B cell (primary cell): ENCODE measurements around the gene LRCH3.

Experiments used
- EZH2 ChIP-seq: IDR thresholded peaks from 2 replicates; pipeline ENCODE4 v1.6.1; 2012; ENCODE audit warnings: borderline replicate concordance, low read depth, mild to moderate bottlenecking, moderate library complexity, low read length; ENCODE audit not compliant: insufficient read depth, poor library complexity, severe bottlenecking
- TF ChIP-seq, protein P1 (sequence below): fragments of 200-600 bp; IDR thresholded peaks from one replicate; pipeline ENCODE4 v1.8.0; 2022; ENCODE audit warnings: antibody characterized with exemption, mild to moderate bottlenecking

DNA sequence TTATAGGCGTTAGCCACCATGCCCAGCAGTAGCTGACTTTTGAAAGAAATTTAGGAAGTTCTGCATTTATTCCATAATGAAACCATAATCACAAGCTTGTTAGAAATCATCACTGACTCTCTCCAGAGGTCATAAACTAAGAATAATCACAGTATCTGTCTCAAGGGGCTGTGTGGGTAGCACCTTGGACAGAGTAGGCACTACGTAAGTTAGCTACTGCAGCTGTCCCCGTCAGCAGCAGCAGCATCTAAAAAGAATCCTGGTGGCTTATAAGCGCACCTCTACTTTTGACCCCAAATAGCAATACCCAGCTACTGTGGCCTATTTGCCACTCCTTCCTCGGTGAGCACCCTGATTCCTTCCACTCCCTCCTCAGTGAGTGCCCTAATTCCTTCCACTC lies 101.1 kb downstream of the LRCH3 start:
- TF ChIP-seq, protein P1, sequence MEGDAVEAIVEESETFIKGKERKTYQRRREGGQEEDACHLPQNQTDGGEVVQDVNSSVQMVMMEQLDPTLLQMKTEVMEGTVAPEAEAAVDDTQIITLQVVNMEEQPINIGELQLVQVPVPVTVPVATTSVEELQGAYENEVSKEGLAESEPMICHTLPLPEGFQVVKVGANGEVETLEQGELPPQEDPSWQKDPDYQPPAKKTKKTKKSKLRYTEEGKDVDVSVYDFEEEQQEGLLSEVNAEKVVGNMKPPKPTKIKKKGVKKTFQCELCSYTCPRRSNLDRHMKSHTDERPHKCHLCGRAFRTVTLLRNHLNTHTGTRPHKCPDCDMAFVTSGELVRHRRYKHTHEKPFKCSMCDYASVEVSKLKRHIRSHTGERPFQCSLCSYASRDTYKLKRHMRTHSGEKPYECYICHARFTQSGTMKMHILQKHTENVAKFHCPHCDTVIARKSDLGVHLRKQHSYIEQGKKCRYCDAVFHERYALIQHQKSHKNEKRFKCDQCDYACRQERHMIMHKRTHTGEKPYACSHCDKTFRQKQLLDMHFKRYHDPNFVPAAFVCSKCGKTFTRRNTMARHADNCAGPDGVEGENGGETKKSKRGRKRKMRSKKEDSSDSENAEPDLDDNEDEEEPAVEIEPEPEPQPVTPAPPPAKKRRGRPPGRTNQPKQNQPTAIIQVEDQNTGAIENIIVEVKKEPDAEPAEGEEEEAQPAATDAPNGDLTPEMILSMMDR = no peak
- no peak for TF ChIP-seq EZH2
